NOMO-1 treated with dmso at 0.1 percent for 144 hours (cell line): ENCODE measurements around the gene OTOF.

Experiments used
- DNase-seq: peaks from one replicate; lab custom pipeline; 2025; ENCODE audit not compliant: unreplicated experiment; lab: John Stamatoyannopoulos, UW

The OTOF gene

GRCh38 chr2:26454561-26455001 lies 23.3 kb downstream of the OTOF start:
- no peak for DNase-seq

GRCh38 chr2:26453421-26454329 lies 24.2 kb downstream of the OTOF start:
- no peak for DNase-seq

GRCh38 chr2:26451700-26452099 lies 26.2 kb downstream of the OTOF start:
- DNase-seq, result no peak

- no peak for DNase-seq
Measured at GRCh38 chr2:26450031-26450635, 27.8 kb downstream of the OTOF start.

GRCh38 chr2:26449278-26450030 lies 28.5 kb downstream of the OTOF start:
- no peak for DNase-seq

GRCh38 chr2:26448651-26449050 lies 29.3 kb downstream of the OTOF start:
- DNase-seq, result no peak

- no peak for DNase-seq
Measured at GRCh38 chr2:26444236-26444635, 33.7 kb downstream of the OTOF start.

- DNase-seq, result no peak
Measured at GRCh38 chr2:26442707-26443106, 35.2 kb downstream of the OTOF start.

- no peak for DNase-seq
Measured at GRCh38 chr2:26442301-26442700, 35.6 kb downstream of the OTOF start.

GRCh38 chr2:26438926-26439325 lies 39.0 kb downstream of the OTOF start:
- no peak for DNase-seq

GRCh38 chr2:26438526-26438925 lies 39.4 kb downstream of the OTOF start:
- DNase-seq, result no peak

GRCh38 chr2:26435106-26435505 lies 42.8 kb downstream of the OTOF start:
- no peak for DNase-seq

GRCh38 chr2:26432859-26433258 lies 45.1 kb downstream of the OTOF start:
- DNase-seq, result no peak

GRCh38 chr2:26432363-26432762 lies 45.6 kb downstream of the OTOF start:
- no peak for DNase-seq

- no peak for DNase-seq
Measured at GRCh38 chr2:26430826-26431225, 47.1 kb downstream of the OTOF start.

- DNase-seq, result no peak
Measured at GRCh38 chr2:26429779-26430578, 47.9 kb downstream of the OTOF start.

GRCh38 chr2:26428846-26429245 lies 49.1 kb downstream of the OTOF start:
- no peak for DNase-seq

- no peak for DNase-seq
Measured at GRCh38 chr2:26424221-26424620, 53.7 kb downstream of the OTOF start.

GRCh38 chr2:26423750-26424149 lies 54.2 kb downstream of the OTOF start:
- DNase-seq, result no peak

- DNase-seq, result no peak
Measured at GRCh38 chr2:26422947-26423629, 54.8 kb downstream of the OTOF start.
